AG09309 (cell line): ENCODE results near the gene RWDD2A.

Source experiments
- DNase-seq: peaks from one replicate; pipeline ENCODE4 v3.0.0-alpha.2; 2010; ENCODE audit warnings: low read depth
- H3K4me3 ChIP-seq: 2 replicates; pipeline ENCODE4 v1.5.1; 2011; ENCODE audit warnings: mild to moderate bottlenecking, low read depth, low read length, moderate library complexity; ENCODE audit not compliant: control insufficient read depth
- TF ChIP-seq, protein P1 (sequence below): IDR thresholded peaks from 2 replicates; pipeline ENCODE4 v1.5.1; 2011; ENCODE audit warnings: mild to moderate bottlenecking, low read depth, low read length, inconsistent platforms; ENCODE audit not compliant: insufficient read depth, control insufficient read depth; ENCODE audit errors: missing control alignments

RWDD2A gene

DNA sequence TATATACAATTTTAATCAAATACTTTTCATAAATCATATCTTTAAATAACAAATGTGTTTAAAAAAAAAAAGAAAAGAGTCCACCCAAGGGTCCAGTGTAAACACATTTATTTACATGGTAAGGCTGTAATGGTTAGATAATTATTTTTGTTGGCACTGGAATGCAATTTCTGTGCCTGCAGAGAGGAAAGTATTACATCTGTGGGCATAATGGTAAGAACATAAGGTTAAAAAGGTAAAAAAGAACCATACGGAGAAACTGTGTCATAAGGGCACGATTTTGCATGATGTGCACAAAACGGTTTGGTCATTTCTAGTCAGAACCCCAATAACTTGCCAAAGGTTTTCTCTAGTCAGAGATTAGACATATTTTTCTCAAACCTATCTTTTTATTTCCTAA lies 54.3 kb downstream of the RWDD2A start:
- no peak for DNase-seq
- H3K4me3 ChIP-seq: no peak overlapping the region
- TF ChIP-seq, protein P1, sequence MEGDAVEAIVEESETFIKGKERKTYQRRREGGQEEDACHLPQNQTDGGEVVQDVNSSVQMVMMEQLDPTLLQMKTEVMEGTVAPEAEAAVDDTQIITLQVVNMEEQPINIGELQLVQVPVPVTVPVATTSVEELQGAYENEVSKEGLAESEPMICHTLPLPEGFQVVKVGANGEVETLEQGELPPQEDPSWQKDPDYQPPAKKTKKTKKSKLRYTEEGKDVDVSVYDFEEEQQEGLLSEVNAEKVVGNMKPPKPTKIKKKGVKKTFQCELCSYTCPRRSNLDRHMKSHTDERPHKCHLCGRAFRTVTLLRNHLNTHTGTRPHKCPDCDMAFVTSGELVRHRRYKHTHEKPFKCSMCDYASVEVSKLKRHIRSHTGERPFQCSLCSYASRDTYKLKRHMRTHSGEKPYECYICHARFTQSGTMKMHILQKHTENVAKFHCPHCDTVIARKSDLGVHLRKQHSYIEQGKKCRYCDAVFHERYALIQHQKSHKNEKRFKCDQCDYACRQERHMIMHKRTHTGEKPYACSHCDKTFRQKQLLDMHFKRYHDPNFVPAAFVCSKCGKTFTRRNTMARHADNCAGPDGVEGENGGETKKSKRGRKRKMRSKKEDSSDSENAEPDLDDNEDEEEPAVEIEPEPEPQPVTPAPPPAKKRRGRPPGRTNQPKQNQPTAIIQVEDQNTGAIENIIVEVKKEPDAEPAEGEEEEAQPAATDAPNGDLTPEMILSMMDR: no peak
